ENCODE data around the gene BIN2. TPM values are rescaled to one million over a fixed set of nuclear protein-coding genes. Genes with fewer than 3 reads are reported as not detected.

Gene BIN2
- polyA plus RNA-seq, 3 donors: 120 to 376 (median 196) TPM

DNA sequence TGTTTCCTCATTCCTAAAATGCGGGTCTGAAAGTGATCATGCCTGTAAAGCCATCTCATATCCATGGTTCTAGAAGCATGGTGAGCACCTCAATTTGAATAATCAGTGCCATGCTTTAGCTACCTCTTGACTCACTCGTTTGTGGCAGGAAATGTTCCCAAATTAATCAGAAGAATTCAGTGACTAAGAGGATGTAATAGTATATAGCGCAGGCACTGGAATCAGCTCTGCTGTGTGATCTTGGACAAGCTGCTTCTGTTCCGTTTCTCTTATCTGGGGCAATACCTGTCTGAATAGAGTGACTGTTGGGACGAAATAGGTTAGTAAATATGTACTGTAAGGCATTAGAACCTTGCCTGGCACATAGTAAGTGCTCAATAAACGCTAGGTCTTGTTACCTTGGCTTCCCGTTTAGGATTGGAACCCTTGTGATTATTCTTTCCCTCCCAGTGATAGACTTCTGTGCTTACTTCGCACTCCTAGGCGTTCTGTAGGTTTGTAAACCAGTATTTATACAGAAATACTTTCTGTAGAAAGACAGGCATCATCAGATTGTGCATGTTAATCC, 52.9 kb downstream of the BIN2 start:
- peak overlapping the region; percentile 95 to 98 for H3K4me3 Mint-ChIP-seq
- peak overlapping the region; percentile 62 to 90 (median 75) for H3K4me3 ChIP-seq (replicated peaks in 1 of 3; ENCODE audit: low read depth in 2 of 3, low read length in 3 of 3)
- H2AFZ ChIP-seq (ENCODE audit: insufficient read depth, low read depth, low read length, poor library complexity, severe bottlenecking): peak overlapping the region; percentile 87
- H3K27me3 Mint-ChIP-seq (ENCODE audit: low read depth in 3 of 3): peaks cover 35 to 51% (median 41%) of the 10 kb centered on the region in 3 donors
- peak overlapping the region; percentile 69 for H3K9ac ChIP-seq (ENCODE audit: insufficient read depth, low read length, poor library complexity, severe bottlenecking)
- peak in 2 of 3 donors; percentile 21 to 43 for DNase-seq
- 44% methylated on average over 4 of the region's 9 CpGs for WGBS (ENCODE audit: insufficient coverage)
- TF ChIP-seq, protein P1, sequence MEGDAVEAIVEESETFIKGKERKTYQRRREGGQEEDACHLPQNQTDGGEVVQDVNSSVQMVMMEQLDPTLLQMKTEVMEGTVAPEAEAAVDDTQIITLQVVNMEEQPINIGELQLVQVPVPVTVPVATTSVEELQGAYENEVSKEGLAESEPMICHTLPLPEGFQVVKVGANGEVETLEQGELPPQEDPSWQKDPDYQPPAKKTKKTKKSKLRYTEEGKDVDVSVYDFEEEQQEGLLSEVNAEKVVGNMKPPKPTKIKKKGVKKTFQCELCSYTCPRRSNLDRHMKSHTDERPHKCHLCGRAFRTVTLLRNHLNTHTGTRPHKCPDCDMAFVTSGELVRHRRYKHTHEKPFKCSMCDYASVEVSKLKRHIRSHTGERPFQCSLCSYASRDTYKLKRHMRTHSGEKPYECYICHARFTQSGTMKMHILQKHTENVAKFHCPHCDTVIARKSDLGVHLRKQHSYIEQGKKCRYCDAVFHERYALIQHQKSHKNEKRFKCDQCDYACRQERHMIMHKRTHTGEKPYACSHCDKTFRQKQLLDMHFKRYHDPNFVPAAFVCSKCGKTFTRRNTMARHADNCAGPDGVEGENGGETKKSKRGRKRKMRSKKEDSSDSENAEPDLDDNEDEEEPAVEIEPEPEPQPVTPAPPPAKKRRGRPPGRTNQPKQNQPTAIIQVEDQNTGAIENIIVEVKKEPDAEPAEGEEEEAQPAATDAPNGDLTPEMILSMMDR (IDR thresholded peaks at IDR 0.05): no peak
- H3K9me3 ChIP-seq (replicated peaks in 1 of 2; ENCODE audit: control insufficient read depth in 1 of 2, insufficient read depth in 1 of 2, low read length in 2 of 2): peaks cover 0 to 5% of the 10 kb centered on the region in 2 donors
- no peak overlapping the region for H3K27ac ChIP-seq (ENCODE audit: low read depth in 1 of 2, low read length in 2 of 2)
- intact Hi-C loops (cut with micrococcal nuclease): no loop called here
- peaks cover 0 to 15% of the 10 kb centered on the region in 2 donors for H3K36me3 Mint-ChIP-seq
- peak overlapping the region in 1 of 7 donors; percentile 50 for H3K27ac Mint-ChIP-seq
- peak overlapping the region; percentile 93 for H3K4me2 ChIP-seq (replicated peaks; ENCODE audit: extremely low read depth, low read length, poor library complexity, severe bottlenecking)
- peaks cover 0 to 8% (median 2%) of the 10 kb centered on the region in 7 donors for H3K9me3 Mint-ChIP-seq
- H3K4me1 Mint-ChIP-seq: peaks cover 18% of the 10 kb centered on the region
- H3K79me2 ChIP-seq (ENCODE audit: insufficient read depth, low read length): no peaks in the 10 kb centered on the region
- H4K20me1 ChIP-seq (ENCODE audit: insufficient read depth, low read length): no peaks in the 10 kb centered on the region
- H3K27me3 ChIP-seq (ENCODE audit: control insufficient read depth in 2 of 2, insufficient read depth in 2 of 2, low read length in 2 of 2): peaks cover 20 to 35% of the 10 kb centered on the region in 2 donors
- H3K36me3 ChIP-seq (replicated peaks in 1 of 2; ENCODE audit: control insufficient read depth in 1 of 2, insufficient read depth in 2 of 2, low read length in 2 of 2): no peaks in the 10 kb centered on the region
- peaks cover 16 to 21% of the 10 kb centered on the region in 2 donors for H3K4me1 ChIP-seq (ENCODE audit: control insufficient read depth in 1 of 2, insufficient read depth in 2 of 2, low read length in 2 of 2)

DNA sequence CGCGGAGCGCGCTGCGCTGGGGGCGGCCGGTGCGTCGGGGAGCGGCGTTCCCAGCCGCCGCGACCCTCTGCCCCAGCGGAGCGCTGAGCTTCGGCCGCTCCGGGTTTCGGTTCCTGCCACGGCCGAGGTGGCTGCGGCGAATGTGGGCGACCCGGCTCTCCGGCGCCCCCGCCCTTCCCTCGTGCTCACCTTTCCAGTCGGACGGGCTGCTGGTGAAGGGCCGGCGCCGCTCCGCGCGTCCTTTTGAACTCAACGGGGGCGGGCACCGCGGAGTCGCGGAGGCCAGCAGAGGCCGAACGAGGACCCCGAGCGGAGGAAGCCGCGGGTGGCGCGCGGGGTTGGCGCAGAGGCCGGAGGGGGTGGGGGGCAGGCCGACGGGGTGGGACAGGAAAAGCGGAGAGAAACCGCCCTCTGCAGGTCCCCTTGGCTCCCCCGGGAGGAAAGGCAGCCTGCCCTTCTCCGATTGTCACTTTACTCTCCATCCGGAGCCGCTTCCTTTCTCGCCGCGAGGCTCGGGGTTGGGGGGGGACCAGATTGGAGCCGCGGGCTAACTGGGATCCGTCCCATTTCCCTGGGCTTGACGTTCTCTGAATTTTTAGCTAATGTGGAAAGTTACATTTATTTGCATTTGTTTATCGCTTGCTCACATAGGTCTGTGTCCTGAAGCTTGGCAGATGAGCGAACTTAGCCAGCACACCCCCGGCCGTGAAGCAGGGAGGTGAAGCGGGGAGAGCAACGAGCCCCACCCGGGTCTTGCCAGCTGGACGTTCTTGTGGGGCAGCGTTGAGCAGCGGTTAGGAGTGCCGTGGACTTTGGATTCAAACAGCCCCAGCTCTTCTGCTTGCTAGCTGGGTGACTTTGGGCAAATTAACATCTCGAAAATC, 53.7 kb downstream of the BIN2 start, which contains the start of gene SMAGP:
SMAGP (minus strand) TSS at position 349 of the 884 bp plus-strand sequence. CDS start 1,137 bp downstream, outside the sequence.
- TF ChIP-seq, protein P1 (IDR thresholded peaks at IDR 0.05): no peak
- H3K36me3 Mint-ChIP-seq: peaks cover 0 to 15% of the 10 kb centered on the region in 2 donors
- Histone ChIP-seq H3K4me1 (ENCODE audit: control insufficient read depth in 1 of 2, insufficient read depth in 2 of 2, low read length in 2 of 2) (peaks cover 16 to 21% of the 10 kb centered on the region in 2 donors), H3K79me2 (ENCODE audit: insufficient read depth, low read length) (no peaks in the 10 kb centered on the region), H3K36me3 (replicated peaks in 1 of 2; ENCODE audit: control insufficient read depth in 1 of 2, insufficient read depth in 2 of 2, low read length in 2 of 2) (no peaks in the 10 kb centered on the region), H3K4me3 (replicated peaks in 1 of 3; ENCODE audit: low read depth in 2 of 3, low read length in 3 of 3) (peak within 1 kb of the TSS; percentile 62 to 90 (median 75)), H3K9ac (ENCODE audit: insufficient read depth, low read length, poor library complexity, severe bottlenecking) (peak within 1 kb of the TSS; percentile 69), H4K20me1 (ENCODE audit: insufficient read depth, low read length) (no peaks in the 10 kb centered on the region), H3K4me2 (replicated peaks; ENCODE audit: extremely low read depth, low read length, poor library complexity, severe bottlenecking) (peak within 1 kb of the TSS; percentile 93), H2AFZ (ENCODE audit: insufficient read depth, low read depth, low read length, poor library complexity, severe bottlenecking) (peak within 1 kb of the TSS; percentile 87), H3K27me3 (ENCODE audit: control insufficient read depth in 2 of 2, insufficient read depth in 2 of 2, low read length in 2 of 2) (peaks cover 20 to 35% of the 10 kb centered on the region in 2 donors), H3K9me3 (replicated peaks in 1 of 2; ENCODE audit: control insufficient read depth in 1 of 2, insufficient read depth in 1 of 2, low read length in 2 of 2) (peaks cover 0 to 5% of the 10 kb centered on the region in 2 donors), H3K27ac (ENCODE audit: low read depth in 1 of 2, low read length in 2 of 2) (no peak within 1 kb of the TSS)
- WGBS (ENCODE audit: insufficient coverage): under 1% methylated on average over 60 of the region's 83 CpGs
- H3K27ac Mint-ChIP-seq: peak within 1 kb of the TSS in 4 of 7 donors; percentile 18 to 69 (median 46)
- H3K27me3 Mint-ChIP-seq (ENCODE audit: low read depth in 3 of 3): peaks cover 35 to 51% (median 41%) of the 10 kb centered on the region in 3 donors
- peaks cover 0 to 8% (median 2%) of the 10 kb centered on the region in 7 donors for H3K9me3 Mint-ChIP-seq
- peaks cover 18% of the 10 kb centered on the region for H3K4me1 Mint-ChIP-seq
- peak within 1 kb of the TSS; percentile 95 to 98 for H3K4me3 Mint-ChIP-seq
- peak in 2 of 3 donors; percentile 42 to 43 for DNase-seq
- intact Hi-C loops (cut with micrococcal nuclease): no loop called here

All from CD14-positive monocyte (primary cell).